ENCODE results near the gene KCTD5. TPM values are rescaled to one million over a fixed set of nuclear protein-coding genes. Genes with fewer than 3 reads are reported as not detected.

Gene KCTD5
- total RNA-seq, 3 donors from 2014 or later (not counting 1 experiment from before 2014, with no cell fraction given): 34.2 to 37.9 (median 36.5) TPM

- Histone ChIP-seq H3K27me3 (ENCODE audit: control insufficient read depth, insufficient read depth, low read length) (no peaks in the 10 kb centered on the region), H3K36me3 (ENCODE audit: control insufficient read depth, insufficient read depth, low read length) (no peaks in the 10 kb centered on the region), H3K4me3 (ENCODE audit: low read length) (no peak overlapping the region), H3K4me1 (ENCODE audit: control insufficient read depth, insufficient read depth, low read length) (no peaks in the 10 kb centered on the region), H3K9me3 (ENCODE audit: control insufficient read depth, insufficient read depth, low read length) (no peaks in the 10 kb centered on the region), H3K27ac (ENCODE audit: low read length) (no peak overlapping the region)
- DNase-seq (no peak), ATAC-seq (no peak)
- Mint-ChIP-seq H3K36me3 (no peaks in the 10 kb centered on the region), H3K4me3 (no peak overlapping the region), H3K27ac (no peak overlapping the region), H3K27me3 (ENCODE audit: low read depth in 2 of 2) (no peaks in the 10 kb centered on the region), H3K9me3 (no peaks in the 10 kb centered on the region), H3K4me1 (no peaks in the 10 kb centered on the region)
- intact Hi-C loops (cut with micrococcal nuclease): no loop called here
- TF ChIP-seq, protein P1, sequence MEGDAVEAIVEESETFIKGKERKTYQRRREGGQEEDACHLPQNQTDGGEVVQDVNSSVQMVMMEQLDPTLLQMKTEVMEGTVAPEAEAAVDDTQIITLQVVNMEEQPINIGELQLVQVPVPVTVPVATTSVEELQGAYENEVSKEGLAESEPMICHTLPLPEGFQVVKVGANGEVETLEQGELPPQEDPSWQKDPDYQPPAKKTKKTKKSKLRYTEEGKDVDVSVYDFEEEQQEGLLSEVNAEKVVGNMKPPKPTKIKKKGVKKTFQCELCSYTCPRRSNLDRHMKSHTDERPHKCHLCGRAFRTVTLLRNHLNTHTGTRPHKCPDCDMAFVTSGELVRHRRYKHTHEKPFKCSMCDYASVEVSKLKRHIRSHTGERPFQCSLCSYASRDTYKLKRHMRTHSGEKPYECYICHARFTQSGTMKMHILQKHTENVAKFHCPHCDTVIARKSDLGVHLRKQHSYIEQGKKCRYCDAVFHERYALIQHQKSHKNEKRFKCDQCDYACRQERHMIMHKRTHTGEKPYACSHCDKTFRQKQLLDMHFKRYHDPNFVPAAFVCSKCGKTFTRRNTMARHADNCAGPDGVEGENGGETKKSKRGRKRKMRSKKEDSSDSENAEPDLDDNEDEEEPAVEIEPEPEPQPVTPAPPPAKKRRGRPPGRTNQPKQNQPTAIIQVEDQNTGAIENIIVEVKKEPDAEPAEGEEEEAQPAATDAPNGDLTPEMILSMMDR (IDR thresholded peaks at IDR 0.05): no peak
- WGBS (ENCODE audit: insufficient coverage): 91% methylated on average over 5 of the region's 5 CpGs
These were observed 54.9 kb downstream of the KCTD5 start for GRCh38 chr16:2737238-2737605.

GRCh38 chr16:2737895-2738418 is 55.6 kb downstream of the KCTD5 start:
- H3K27me3 ChIP-seq (ENCODE audit: control insufficient read depth, insufficient read depth, low read length): no peaks in the 10 kb centered on the region
- no peak overlapping the region for H3K27ac Mint-ChIP-seq
- ATAC-seq (no peak), DNase-seq (no peak)
- H3K4me3 ChIP-seq (ENCODE audit: low read length): no peak overlapping the region
- H3K4me1 ChIP-seq (ENCODE audit: control insufficient read depth, insufficient read depth, low read length): no peaks in the 10 kb centered on the region
- TF ChIP-seq, protein P1 (IDR thresholded peaks at IDR 0.05): no peak
- no peaks in the 10 kb centered on the region for H3K9me3 ChIP-seq (ENCODE audit: control insufficient read depth, insufficient read depth, low read length)
- H3K36me3 Mint-ChIP-seq: no peaks in the 10 kb centered on the region
- no peaks in the 10 kb centered on the region for H3K27me3 Mint-ChIP-seq (ENCODE audit: low read depth in 2 of 2)
- intact Hi-C loops (cut with micrococcal nuclease): no loop called here
- WGBS (ENCODE audit: insufficient coverage): 76% methylated on average over 7 of the region's 7 CpGs
- H3K9me3 Mint-ChIP-seq: no peaks in the 10 kb centered on the region
- no peaks in the 10 kb centered on the region for H3K36me3 ChIP-seq (ENCODE audit: control insufficient read depth, insufficient read depth, low read length)
- H3K4me3 Mint-ChIP-seq: no peak overlapping the region
- H3K4me1 Mint-ChIP-seq: no peaks in the 10 kb centered on the region
- no peak overlapping the region for H3K27ac ChIP-seq (ENCODE audit: low read length)

GRCh38 chr16:2738615-2739014 is 56.3 kb downstream of the KCTD5 start:
- H3K4me1 Mint-ChIP-seq: no peaks in the 10 kb centered on the region
- TF ChIP-seq, protein P1 (IDR thresholded peaks at IDR 0.05): no peak
- H3K9me3 Mint-ChIP-seq: no peaks in the 10 kb centered on the region
- 91% methylated on average over 5 of the region's 5 CpGs for WGBS (ENCODE audit: insufficient coverage)
- intact Hi-C loops (cut with micrococcal nuclease): no loop called here
- Histone ChIP-seq H3K4me1 (ENCODE audit: control insufficient read depth, insufficient read depth, low read length) (no peaks in the 10 kb centered on the region), H3K36me3 (ENCODE audit: control insufficient read depth, insufficient read depth, low read length) (no peaks in the 10 kb centered on the region), H3K9me3 (ENCODE audit: control insufficient read depth, insufficient read depth, low read length) (no peaks in the 10 kb centered on the region), H3K27ac (ENCODE audit: low read length) (no peak overlapping the region), H3K4me3 (ENCODE audit: low read length) (no peak overlapping the region), H3K27me3 (ENCODE audit: control insufficient read depth, insufficient read depth, low read length) (no peaks in the 10 kb centered on the region)
- DNase-seq (no peak), ATAC-seq (peak in 1 of 3 donors; percentile 19)
- H3K4me3 Mint-ChIP-seq: no peak overlapping the region
- H3K27ac Mint-ChIP-seq: no peak overlapping the region
- H3K27me3 Mint-ChIP-seq (ENCODE audit: low read depth in 2 of 2): no peaks in the 10 kb centered on the region
- no peaks in the 10 kb centered on the region for H3K36me3 Mint-ChIP-seq

Data from natural killer cell (primary cell).